HG03135 (cell line): Measurements from ENCODE around the gene AKNA.

ENCODE experiments used
- ATAC-seq: cut with Tn5 transposase; IDR thresholded peaks from one replicate; pipeline ENCODE4 v1.9.1; 2021; ENCODE audit warnings: mild to moderate bottlenecking, moderate library complexity; ENCODE audit not compliant: unreplicated experiment

The AKNA gene

GRCh38 chr9:114416290-114416689 is 28.5 kb upstream of the AKNA start:
- no peak for ATAC-seq

- ATAC-seq, result no peak
Measured at GRCh38 chr9:114414346-114414745, 26.6 kb upstream of the AKNA start.

- ATAC-seq, result no peak
Measured at GRCh38 chr9:114413861-114414301, 26.1 kb upstream of the AKNA start.

- no peak for ATAC-seq
Measured at GRCh38 chr9:114412048-114412683, 24.4 kb upstream of the AKNA start.

GRCh38 chr9:114411452-114411851 is 23.7 kb upstream of the AKNA start:
- no peak for ATAC-seq

- no peak for ATAC-seq
Measured at GRCh38 chr9:114410910-114411309, 23.1 kb upstream of the AKNA start.

GRCh38 chr9:114409842-114410241 is 22.1 kb upstream of the AKNA start:
- ATAC-seq, result no peak

- ATAC-seq, result no peak
Measured at GRCh38 chr9:114409103-114409780, 21.5 kb upstream of the AKNA start.

GRCh38 chr9:114408645-114409044 is 20.9 kb upstream of the AKNA start:
- ATAC-seq, result no peak

- no peak for ATAC-seq
Measured at GRCh38 chr9:114407889-114408288, 20.1 kb upstream of the AKNA start.

GRCh38 chr9:114406441-114406840 is 18.7 kb upstream of the AKNA start:
- ATAC-seq, result no peak

- ATAC-seq, result peak; percentile 82
Measured at GRCh38 chr9:114405294-114406034, 17.7 kb upstream of the AKNA start.

GRCh38 chr9:114404531-114404930 is 16.7 kb upstream of the AKNA start:
- no peak for ATAC-seq

GRCh38 chr9:114403153-114403756 is 15.5 kb upstream of the AKNA start:
- ATAC-seq, result no peak

- no peak for ATAC-seq
Measured at GRCh38 chr9:114401344-114401743, 13.6 kb upstream of the AKNA start.

GRCh38 chr9:114400772-114401171 is 13.0 kb upstream of the AKNA start:
- ATAC-seq, result no peak

GRCh38 chr9:114400219-114400618 is 12.4 kb upstream of the AKNA start:
- ATAC-seq, result no peak

GRCh38 chr9:114399381-114399780 is 11.6 kb upstream of the AKNA start:
- ATAC-seq, result no peak

GRCh38 chr9:114397848-114398605 is 10.2 kb upstream of the AKNA start:
- peak; percentile 81 for ATAC-seq

GRCh38 chr9:114397219-114397847 is 9.6 kb upstream of the AKNA start:
- peak; percentile 33 for ATAC-seq
